ENCODE data around the gene TAF6.

Gene TAF6

GRCh38 chr7:100089458-100090196, 29.5 kb downstream of the TAF6 start:
- Histone ChIP-seq H3K36me3 (ENCODE audit: insufficient read depth, low read length) (peaks cover 46% of the 10 kb centered on the region), H3K9me3 (ENCODE audit: low read length) (no peaks in the 10 kb centered on the region), H3K27ac (ENCODE audit: low read depth, low read length) (peak overlapping the region; percentile 95), H3K4me1 (ENCODE audit: insufficient read depth, low read length) (peaks cover 29% of the 10 kb centered on the region), H3K27me3 (ENCODE audit: control insufficient read depth in 1 of 2, insufficient read depth in 2 of 2, low read length in 2 of 2) (no peaks in the 10 kb centered on the region), H3K4me3 (ENCODE audit: low read depth in 1 of 2, low read length in 2 of 2) (peak overlapping the region; percentile 94 to 95), H3K9ac (ENCODE audit: low read length) (peak overlapping the region; percentile 77)

DNA sequence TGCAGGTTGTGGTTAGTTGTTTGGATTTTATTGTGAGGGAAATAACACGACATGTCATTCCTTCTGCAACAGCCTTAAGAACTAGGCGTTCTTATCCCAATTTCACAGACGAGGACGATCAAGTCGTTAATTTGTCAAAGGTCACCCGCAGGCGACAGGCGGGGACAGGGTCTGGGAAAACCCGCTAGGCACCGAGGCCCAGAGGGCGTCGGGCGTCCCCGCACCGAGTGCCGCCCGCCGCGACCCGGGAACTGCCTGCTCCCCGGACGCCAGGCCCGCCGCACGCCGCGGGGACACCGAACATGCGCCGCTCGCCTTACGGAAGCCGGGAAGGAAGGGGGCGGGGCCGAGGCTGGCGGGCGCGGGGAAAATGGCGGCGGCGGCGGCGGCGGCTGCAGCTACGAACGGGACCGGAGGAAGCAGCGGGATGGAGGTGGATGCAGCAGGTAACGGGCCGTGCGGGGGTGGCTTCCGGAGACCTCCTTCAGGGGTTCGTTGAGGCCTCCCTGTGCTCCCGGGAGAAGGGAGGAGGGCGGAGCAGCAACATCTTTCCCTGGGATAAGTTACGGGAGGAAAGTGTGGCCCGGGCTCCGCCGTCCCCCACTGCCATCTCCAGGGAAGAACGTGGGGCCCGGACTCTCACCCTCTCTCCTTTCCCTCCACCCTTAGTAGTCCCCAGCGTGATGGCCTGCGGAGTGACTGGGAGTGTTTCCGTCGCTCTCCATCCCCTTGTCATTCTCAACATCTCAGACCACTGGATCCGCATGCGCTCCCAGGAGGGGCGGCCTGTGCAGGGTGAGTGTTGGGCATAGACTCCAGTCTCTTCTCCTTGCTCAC, 30.3 kb downstream of the TAF6 start, which contains the start of gene COPS6:
Gene COPS6, plus strand, starts transcription at position 349 of the 837 bp plus-strand sequence. Its CDS starts 22 bp downstream, at position 371.
- Histone ChIP-seq H3K4me1 (ENCODE audit: insufficient read depth, low read length) (peaks cover 29% of the 10 kb centered on the region), H3K9ac (ENCODE audit: low read length) (peak within 1 kb of the TSS; percentile 77), H3K9me3 (ENCODE audit: low read length) (no peaks in the 10 kb centered on the region), H3K4me3 (ENCODE audit: low read depth in 1 of 2, low read length in 2 of 2) (peak within 1 kb of the TSS; percentile 94 to 95), H3K27me3 (ENCODE audit: control insufficient read depth in 1 of 2, insufficient read depth in 2 of 2, low read length in 2 of 2) (no peaks in the 10 kb centered on the region), H3K27ac (ENCODE audit: low read depth, low read length) (peak within 1 kb of the TSS; percentile 95), H3K36me3 (ENCODE audit: insufficient read depth, low read length) (peaks cover 38% of the 10 kb centered on the region)

GRCh38 chr7:100088095-100088620, 31.0 kb downstream of the TAF6 start:
- no peaks in the 10 kb centered on the region for H3K9me3 ChIP-seq (ENCODE audit: low read length)
- no peaks in the 10 kb centered on the region for H3K27me3 ChIP-seq (ENCODE audit: control insufficient read depth in 1 of 2, insufficient read depth in 2 of 2, low read length in 2 of 2)
- peaks cover 31% of the 10 kb centered on the region for H3K36me3 ChIP-seq (ENCODE audit: insufficient read depth, low read length)
- H3K4me3 ChIP-seq (ENCODE audit: low read depth in 1 of 2, low read length in 2 of 2), result peak overlapping the region; percentile 67 to 94
- peaks cover 29% of the 10 kb centered on the region for H3K4me1 ChIP-seq (ENCODE audit: insufficient read depth, low read length)
- H3K9ac ChIP-seq (ENCODE audit: low read length), result peak overlapping the region; percentile 27
- peak overlapping the region; percentile 95 for H3K27ac ChIP-seq (ENCODE audit: low read depth, low read length)

GRCh38 chr7:100087055-100087750, 32.0 kb downstream of the TAF6 start:
- peak overlapping the region; percentile 95 for H3K27ac ChIP-seq (ENCODE audit: low read depth, low read length)

GRCh38 chr7:100085515-100085914, 33.6 kb downstream of the TAF6 start:
- Histone ChIP-seq H3K36me3 (ENCODE audit: insufficient read depth, low read length) (peaks cover 5% of the 10 kb centered on the region), H3K4me1 (ENCODE audit: insufficient read depth, low read length) (peaks cover 34% of the 10 kb centered on the region), H3K27me3 (ENCODE audit: control insufficient read depth in 1 of 2, insufficient read depth in 2 of 2, low read length in 2 of 2) (no peaks in the 10 kb centered on the region), H3K4me3 (ENCODE audit: low read depth in 1 of 2, low read length in 2 of 2) (no peak overlapping the region), H3K9me3 (ENCODE audit: low read length) (no peaks in the 10 kb centered on the region), H3K9ac (ENCODE audit: low read length) (no peak overlapping the region), H3K27ac (ENCODE audit: low read depth, low read length) (no peak overlapping the region)

More at GRCh38 chr7:100087055-100087750, 32.0 kb downstream of the TAF6 start:
- Histone ChIP-seq H3K9ac (ENCODE audit: low read length) (no peak overlapping the region), H3K36me3 (ENCODE audit: insufficient read depth, low read length) (peaks cover 22% of the 10 kb centered on the region), H3K9me3 (ENCODE audit: low read length) (no peaks in the 10 kb centered on the region), H3K27me3 (ENCODE audit: control insufficient read depth in 1 of 2, insufficient read depth in 2 of 2, low read length in 2 of 2) (no peaks in the 10 kb centered on the region), H3K4me1 (ENCODE audit: insufficient read depth, low read length) (peaks cover 29% of the 10 kb centered on the region), H3K4me3 (ENCODE audit: low read depth in 1 of 2, low read length in 2 of 2) (no peak overlapping the region)

DNA sequence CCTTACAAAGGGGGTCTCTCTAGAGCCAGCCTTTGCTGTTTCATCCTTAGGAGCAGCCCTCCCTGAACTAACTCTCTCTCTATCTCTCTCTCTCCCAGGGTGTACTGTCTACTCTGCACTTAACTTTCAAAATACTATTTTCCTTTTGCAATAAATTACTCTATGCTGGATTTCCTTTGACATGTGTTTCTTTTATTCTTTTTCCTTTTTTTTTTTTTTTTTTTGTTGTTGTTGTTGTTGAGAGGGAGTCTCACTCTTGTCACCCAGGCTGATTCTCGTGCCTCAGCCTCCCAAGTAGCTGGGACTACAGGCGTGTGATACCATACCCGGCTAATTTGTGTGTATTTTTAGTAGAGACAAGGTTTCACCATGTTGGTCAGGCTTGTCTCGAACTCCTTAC, 36.2 kb downstream of the TAF6 start:
- peaks cover 30% of the 10 kb centered on the region for H3K4me1 ChIP-seq (ENCODE audit: insufficient read depth, low read length)
- no peaks in the 10 kb centered on the region for H3K27me3 ChIP-seq (ENCODE audit: control insufficient read depth in 1 of 2, insufficient read depth in 2 of 2, low read length in 2 of 2)
- no peak overlapping the region for H3K4me3 ChIP-seq (ENCODE audit: low read depth in 1 of 2, low read length in 2 of 2)
- no peak overlapping the region for H3K27ac ChIP-seq (ENCODE audit: low read depth, low read length)
- peaks cover 10% of the 10 kb centered on the region for H3K36me3 ChIP-seq (ENCODE audit: insufficient read depth, low read length)
- no peak overlapping the region for H3K9ac ChIP-seq (ENCODE audit: low read length)
- no peaks in the 10 kb centered on the region for H3K9me3 ChIP-seq (ENCODE audit: low read length)

GRCh38 chr7:100081535-100082102, 37.5 kb downstream of the TAF6 start, which contains the start of gene ZNF3:
TSS of gene ZNF3 (minus strand) at chr7:100081723. CDS start at chr7:100077357, 4,366 bp downstream.
- Histone ChIP-seq H3K27me3 (ENCODE audit: control insufficient read depth in 1 of 2, insufficient read depth in 2 of 2, low read length in 2 of 2) (no peaks in the 10 kb centered on the region), H3K27ac (ENCODE audit: low read depth, low read length) (peak within 1 kb of the TSS; percentile 84), H3K36me3 (ENCODE audit: insufficient read depth, low read length) (peaks cover 17% of the 10 kb centered on the region), H3K4me1 (ENCODE audit: insufficient read depth, low read length) (peaks cover 23% of the 10 kb centered on the region), H3K9me3 (ENCODE audit: low read length) (no peaks in the 10 kb centered on the region), H3K4me3 (ENCODE audit: low read depth in 1 of 2, low read length in 2 of 2) (peak within 1 kb of the TSS; percentile 81 to 95), H3K9ac (ENCODE audit: low read length) (peak within 1 kb of the TSS; percentile 89)

GRCh38 chr7:100080907-100081534, 38.1 kb downstream of the TAF6 start:
- no peaks in the 10 kb centered on the region for H3K9me3 ChIP-seq (ENCODE audit: low read length)
- peak overlapping the region; percentile 81 for H3K27ac ChIP-seq (ENCODE audit: low read depth, low read length)

GRCh38 chr7:100079024-100079560, 40.1 kb downstream of the TAF6 start:
- no peak overlapping the region for H3K9ac ChIP-seq (ENCODE audit: low read length)
- no peaks in the 10 kb centered on the region for H3K27me3 ChIP-seq (ENCODE audit: control insufficient read depth in 1 of 2, insufficient read depth in 2 of 2, low read length in 2 of 2)
- H3K4me3 ChIP-seq (ENCODE audit: low read depth in 1 of 2, low read length in 2 of 2), result no peak overlapping the region
- peaks cover 17% of the 10 kb centered on the region for H3K4me1 ChIP-seq (ENCODE audit: insufficient read depth, low read length)
- H3K36me3 ChIP-seq (ENCODE audit: insufficient read depth, low read length), result peaks cover 37% of the 10 kb centered on the region
- no peak overlapping the region for H3K27ac ChIP-seq (ENCODE audit: low read depth, low read length)
- H3K9me3 ChIP-seq (ENCODE audit: low read length), result no peaks in the 10 kb centered on the region

More at GRCh38 chr7:100080907-100081534, 38.1 kb downstream of the TAF6 start:
- Histone ChIP-seq H3K27me3 (ENCODE audit: control insufficient read depth in 1 of 2, insufficient read depth in 2 of 2, low read length in 2 of 2) (no peaks in the 10 kb centered on the region), H3K4me3 (ENCODE audit: low read depth in 1 of 2, low read length in 2 of 2) (peak overlapping the region; percentile 81 to 95), H3K9ac (ENCODE audit: low read length) (peak overlapping the region; percentile 89), H3K4me1 (ENCODE audit: insufficient read depth, low read length) (peaks cover 23% of the 10 kb centered on the region), H3K36me3 (ENCODE audit: insufficient read depth, low read length) (peaks cover 18% of the 10 kb centered on the region)

DNA sequence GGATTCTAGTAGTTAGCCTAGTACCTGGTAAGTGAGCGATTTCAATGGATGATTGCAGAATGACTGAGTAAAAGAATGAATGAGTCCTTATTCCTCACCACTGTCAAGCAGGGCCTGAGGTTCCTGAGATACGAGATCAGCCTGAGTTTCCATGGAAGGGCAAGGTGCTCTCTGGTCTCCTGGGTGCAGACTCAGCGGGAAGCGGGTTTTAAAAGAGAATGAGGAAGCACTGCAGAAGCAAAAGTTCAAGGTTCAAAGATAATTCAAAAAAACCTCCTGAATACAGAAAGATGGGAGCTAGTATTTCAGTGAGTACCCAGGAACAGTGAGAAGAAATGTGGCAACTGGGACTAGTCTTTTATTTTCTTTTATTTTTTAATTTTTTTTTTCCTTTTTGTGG, 42.0 kb downstream of the TAF6 start:
- no peak overlapping the region for H3K4me3 ChIP-seq (ENCODE audit: low read depth in 1 of 2, low read length in 2 of 2)
- H3K27ac ChIP-seq (ENCODE audit: low read depth, low read length), result no peak overlapping the region
- peaks cover 17% of the 10 kb centered on the region for H3K4me1 ChIP-seq (ENCODE audit: insufficient read depth, low read length)
- H3K27me3 ChIP-seq (ENCODE audit: control insufficient read depth in 1 of 2, insufficient read depth in 2 of 2, low read length in 2 of 2), result no peaks in the 10 kb centered on the region
- peaks cover 56% of the 10 kb centered on the region for H3K36me3 ChIP-seq (ENCODE audit: insufficient read depth, low read length)
- no peaks in the 10 kb centered on the region for H3K9me3 ChIP-seq (ENCODE audit: low read length)
- H3K9ac ChIP-seq (ENCODE audit: low read length), result no peak overlapping the region
